HFF-Myc (cell line): ENCODE data around the gene ZNHIT2.

Experiments used
- DNase-seq: peaks from one replicate; pipeline ENCODE4 v3.0.0-alpha.2; 2011; ENCODE audit warnings: low read depth; ENCODE audit errors: extremely low read depth
- H3K4me3 ChIP-seq: replicated peaks from 2 replicates; pipeline ENCODE4 v1.5.1; 2011; ENCODE audit warnings: low read depth, mild to moderate bottlenecking, control low read depth, low read length
- CTCF ChIP-seq: IDR thresholded peaks from 2 replicates; pipeline ENCODE4 v1.5.1; 2012; ENCODE audit warnings: mild to moderate bottlenecking, low read depth, low read length, control low read depth; ENCODE audit errors: missing control alignments

The ZNHIT2 gene

GRCh38 chr11:65108469-65109123 is 8.9 kb downstream of the ZNHIT2 start:
- DNase-seq = no peak
- no peak overlapping the region for H3K4me3 ChIP-seq
- no peak for TF ChIP-seq CTCF

GRCh38 chr11:65107751-65108468 is 9.6 kb downstream of the ZNHIT2 start:
- no peak for DNase-seq
- TF ChIP-seq CTCF = no peak
- no peak overlapping the region for H3K4me3 ChIP-seq

- TF ChIP-seq CTCF = no peak
Measured at GRCh38 chr11:65107078-65107477, 10.4 kb downstream of the ZNHIT2 start.

GRCh38 chr11:65104628-65105027 is 12.9 kb downstream of the ZNHIT2 start:
- TF ChIP-seq CTCF = no peak

More at GRCh38 chr11:65107078-65107477, 10.4 kb downstream of the ZNHIT2 start:
- DNase-seq = no peak
- no peak overlapping the region for H3K4me3 ChIP-seq

GRCh38 chr11:65103476-65103875 is 14.0 kb downstream of the ZNHIT2 start:
- no peak overlapping the region for H3K4me3 ChIP-seq
- no peak for DNase-seq
- TF ChIP-seq CTCF = no peak

More at GRCh38 chr11:65104628-65105027, 12.9 kb downstream of the ZNHIT2 start:
- no peak for DNase-seq
- H3K4me3 ChIP-seq = no peak overlapping the region

- no peak for DNase-seq
- TF ChIP-seq CTCF = no peak
- H3K4me3 ChIP-seq = no peak overlapping the region
Measured at GRCh38 chr11:65102142-65103095, 15.1 kb downstream of the ZNHIT2 start.
